DOHH2 (cell line): ENCODE measurements around the gene CCIN.

ENCODE experiments used
- EZH2phosphoT487 ChIP-seq: fragments of 200-600 bp; sonication (generic); IDR thresholded peaks from 2 replicates; pipeline ENCODE4 v1.6.1; 2017; ENCODE audit warnings: borderline replicate concordance, mild to moderate bottlenecking, antibody characterized with exemption, low read length, moderate library complexity, mixed read lengths
- TF ChIP-seq, protein P1 (sequence below): fragments of 200-600 bp; sonication (generic); IDR thresholded peaks from one replicate; pipeline ENCODE4 v1.5.1; 2014; ENCODE audit warnings: antibody characterized with exemption, mild to moderate bottlenecking, low read depth, low read length; ENCODE audit not compliant: poor library complexity, severe bottlenecking

DNA sequence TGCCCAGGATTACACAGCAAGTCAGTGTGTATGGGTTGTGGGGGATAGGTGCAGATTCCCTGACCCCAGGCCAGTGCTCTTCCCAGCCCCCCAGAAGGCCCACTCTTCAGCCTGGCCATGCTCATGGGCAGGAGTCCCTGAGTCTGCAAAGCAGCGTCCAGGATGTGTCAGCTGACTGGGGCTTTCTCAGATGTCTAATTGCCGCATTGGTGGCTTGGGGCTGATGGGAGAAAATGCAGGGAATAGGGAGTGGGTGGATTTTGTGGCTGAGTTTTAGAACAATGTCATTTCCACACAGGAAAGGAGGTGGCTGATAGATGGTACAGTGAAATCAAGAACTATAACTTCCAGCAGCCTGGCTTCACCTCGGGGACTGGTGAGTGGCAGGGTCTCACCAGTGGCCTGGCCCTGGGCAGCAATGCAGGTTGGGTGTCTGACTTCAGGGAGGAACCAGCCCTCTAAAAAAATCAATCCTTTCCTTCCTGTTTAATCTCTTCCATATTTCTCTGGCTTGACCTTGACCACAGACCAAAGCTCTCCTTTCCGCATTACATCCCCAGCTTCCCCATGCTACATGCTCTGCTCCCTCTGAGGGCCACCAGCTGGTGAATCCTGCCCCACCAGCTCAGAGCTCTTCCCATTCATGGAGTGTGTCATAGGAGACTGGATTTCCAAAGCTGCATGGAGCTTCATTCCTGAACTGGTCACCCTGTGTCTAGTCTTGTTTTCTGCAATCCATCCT, 18.4 kb upstream of the CCIN start:
- TF ChIP-seq, protein P1, sequence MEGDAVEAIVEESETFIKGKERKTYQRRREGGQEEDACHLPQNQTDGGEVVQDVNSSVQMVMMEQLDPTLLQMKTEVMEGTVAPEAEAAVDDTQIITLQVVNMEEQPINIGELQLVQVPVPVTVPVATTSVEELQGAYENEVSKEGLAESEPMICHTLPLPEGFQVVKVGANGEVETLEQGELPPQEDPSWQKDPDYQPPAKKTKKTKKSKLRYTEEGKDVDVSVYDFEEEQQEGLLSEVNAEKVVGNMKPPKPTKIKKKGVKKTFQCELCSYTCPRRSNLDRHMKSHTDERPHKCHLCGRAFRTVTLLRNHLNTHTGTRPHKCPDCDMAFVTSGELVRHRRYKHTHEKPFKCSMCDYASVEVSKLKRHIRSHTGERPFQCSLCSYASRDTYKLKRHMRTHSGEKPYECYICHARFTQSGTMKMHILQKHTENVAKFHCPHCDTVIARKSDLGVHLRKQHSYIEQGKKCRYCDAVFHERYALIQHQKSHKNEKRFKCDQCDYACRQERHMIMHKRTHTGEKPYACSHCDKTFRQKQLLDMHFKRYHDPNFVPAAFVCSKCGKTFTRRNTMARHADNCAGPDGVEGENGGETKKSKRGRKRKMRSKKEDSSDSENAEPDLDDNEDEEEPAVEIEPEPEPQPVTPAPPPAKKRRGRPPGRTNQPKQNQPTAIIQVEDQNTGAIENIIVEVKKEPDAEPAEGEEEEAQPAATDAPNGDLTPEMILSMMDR: no peak
- no peak for TF ChIP-seq EZH2phosphoT487
